NCI-H1417 (cell line): ENCODE results near the gene OVAAL.

Experiments
- DNase-seq, 3 experiments: peaks; one replicate each; lab custom pipeline; 2025; lab: John Stamatoyannopoulos, UW

The OVAAL gene

DNA sequence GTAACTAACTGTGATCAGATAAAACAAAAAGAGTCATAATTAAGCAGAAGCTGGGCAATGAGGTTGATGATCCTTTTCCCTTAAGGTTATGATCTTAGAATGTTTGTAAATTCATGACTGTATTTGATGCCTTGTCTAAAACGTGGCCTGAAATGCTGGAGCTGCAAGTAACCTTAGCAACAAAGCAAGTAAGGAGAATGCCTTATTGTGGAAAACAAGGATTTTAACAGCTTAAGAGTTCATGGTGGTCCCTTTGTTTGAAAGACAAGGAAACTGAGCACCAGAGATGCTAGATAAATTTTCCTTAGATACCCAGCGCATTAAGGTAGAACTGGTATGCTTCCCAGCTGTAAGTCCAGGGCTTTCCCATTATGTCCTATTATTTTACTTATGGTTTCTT, 47.4 kb downstream of the OVAAL start:
- DNase-seq = peak in 1 of 3 experiments; percentile 36

GRCh38 chr1:180609643-180610555, 51.1 kb downstream of the OVAAL start:
- no peak for DNase-seq

GRCh38 chr1:180610556-180611015, 51.8 kb downstream of the OVAAL start:
- DNase-seq = no peak

- DNase-seq = peak in 2 of 3 experiments; percentile 27 to 58
These were observed 52.5 kb downstream of the OVAAL start for GRCh38 chr1:180611016-180611930.

GRCh38 chr1:180612632-180613031, 53.9 kb downstream of the OVAAL start:
- no peak for DNase-seq

- DNase-seq = peak in 2 of 3 experiments; percentile 41 to 72
These were observed 56.0 kb downstream of the OVAAL start for GRCh38 chr1:180614730-180615129.

- DNase-seq = no peak
These were observed 56.9 kb downstream of the OVAAL start for GRCh38 chr1:180615493-180616290.
